KOPT-K1 (cell line): ENCODE data around the gene AGT.

Experiments
- H3K27ac ChIP-seq: fragments of 200-600 bp; sonication (generic); 2 replicates; pipeline ENCODE4 v1.5.1; 2016; ENCODE audit warnings: antibody characterized with exemption, mild to moderate bottlenecking, low read depth, low read length; ENCODE audit not compliant: poor library complexity, severe bottlenecking
- H3K36me3 ChIP-seq: fragments of 200-600 bp; sonication (generic); 2 replicates; pipeline ENCODE4 v1.5.1; 2017; ENCODE audit warnings: antibody characterized with exemption, mild to moderate bottlenecking, low read length, moderate library complexity; ENCODE audit not compliant: insufficient read depth
- H3K9me3 ChIP-seq: fragments of 200-600 bp; sonication (generic); 2 replicates; pipeline ENCODE4 v1.5.1; 2017; ENCODE audit warnings: antibody characterized with exemption, low read length, mild to moderate bottlenecking; ENCODE audit not compliant: insufficient read depth, poor library complexity, severe bottlenecking

AGT gene

GRCh38 chr1:230694464-230694863, 19.5 kb downstream of the AGT start:
- Histone ChIP-seq H3K36me3 (peaks cover 47% of the 10 kb centered on the region), H3K27ac (no peak overlapping the region), H3K9me3 (no peaks in the 10 kb centered on the region)

GRCh38 chr1:230693777-230694176, 20.1 kb downstream of the AGT start:
- no peak overlapping the region for H3K27ac ChIP-seq
- H3K9me3 ChIP-seq, result no peaks in the 10 kb centered on the region
- H3K36me3 ChIP-seq, result peaks cover 54% of the 10 kb centered on the region

- no peak overlapping the region for H3K27ac ChIP-seq
- peaks cover 60% of the 10 kb centered on the region for H3K36me3 ChIP-seq
- H3K9me3 ChIP-seq, result no peaks in the 10 kb centered on the region
Measured at GRCh38 chr1:230693221-230693620, 20.7 kb downstream of the AGT start.

GRCh38 chr1:230691615-230692014, 22.3 kb downstream of the AGT start:
- Histone ChIP-seq H3K27ac (no peak overlapping the region), H3K9me3 (no peaks in the 10 kb centered on the region), H3K36me3 (peaks cover 76% of the 10 kb centered on the region)

GRCh38 chr1:230690101-230690500, 23.8 kb downstream of the AGT start:
- Histone ChIP-seq H3K9me3 (no peaks in the 10 kb centered on the region), H3K36me3 (peaks cover 90% of the 10 kb centered on the region)

GRCh38 chr1:230686747-230687146, 27.2 kb downstream of the AGT start:
- no peaks in the 10 kb centered on the region for H3K9me3 ChIP-seq
- peaks cover 93% of the 10 kb centered on the region for H3K36me3 ChIP-seq
- no peak overlapping the region for H3K27ac ChIP-seq

More at GRCh38 chr1:230690101-230690500, 23.8 kb downstream of the AGT start:
- no peak overlapping the region for H3K27ac ChIP-seq

- Histone ChIP-seq H3K36me3 (peaks cover 99% of the 10 kb centered on the region), H3K9me3 (no peaks in the 10 kb centered on the region), H3K27ac (no peak overlapping the region)
Measured at GRCh38 chr1:230684998-230685397, 28.9 kb downstream of the AGT start.

GRCh38 chr1:230684146-230684545, 29.8 kb downstream of the AGT start:
- no peaks in the 10 kb centered on the region for H3K9me3 ChIP-seq
- H3K36me3 ChIP-seq, result peaks cover 99% of the 10 kb centered on the region
- no peak overlapping the region for H3K27ac ChIP-seq

GRCh38 chr1:230682882-230683610, 30.9 kb downstream of the AGT start:
- Histone ChIP-seq H3K9me3 (no peaks in the 10 kb centered on the region), H3K36me3 (peaks cover 99% of the 10 kb centered on the region), H3K27ac (no peak overlapping the region)

- Histone ChIP-seq H3K9me3 (no peaks in the 10 kb centered on the region), H3K36me3 (peaks cover 99% of the 10 kb centered on the region), H3K27ac (no peak overlapping the region)
Measured at GRCh38 chr1:230682274-230682673, 31.6 kb downstream of the AGT start.

- Histone ChIP-seq H3K9me3 (no peaks in the 10 kb centered on the region), H3K27ac (no peak overlapping the region), H3K36me3 (peaks cover 99% of the 10 kb centered on the region)
Measured at GRCh38 chr1:230681599-230681998, 32.3 kb downstream of the AGT start.

GRCh38 chr1:230680300-230681025, 33.5 kb downstream of the AGT start:
- no peak overlapping the region for H3K27ac ChIP-seq
- peaks cover 99% of the 10 kb centered on the region for H3K36me3 ChIP-seq
- H3K9me3 ChIP-seq, result no peaks in the 10 kb centered on the region

- Histone ChIP-seq H3K36me3 (peaks cover 99% of the 10 kb centered on the region), H3K9me3 (no peaks in the 10 kb centered on the region), H3K27ac (no peak overlapping the region)
Measured at GRCh38 chr1:230679825-230680224, 34.1 kb downstream of the AGT start.

GRCh38 chr1:230679192-230679591, 34.7 kb downstream of the AGT start:
- Histone ChIP-seq H3K27ac (no peak overlapping the region), H3K36me3 (peaks cover 99% of the 10 kb centered on the region), H3K9me3 (no peaks in the 10 kb centered on the region)

- Histone ChIP-seq H3K36me3 (peaks cover 98% of the 10 kb centered on the region), H3K9me3 (no peaks in the 10 kb centered on the region), H3K27ac (no peak overlapping the region)
Measured at GRCh38 chr1:230677200-230677599, 36.7 kb downstream of the AGT start.

GRCh38 chr1:230674581-230674980, 39.3 kb downstream of the AGT start:
- Histone ChIP-seq H3K36me3 (peaks cover 98% of the 10 kb centered on the region), H3K9me3 (no peaks in the 10 kb centered on the region), H3K27ac (no peak overlapping the region)
